Spinal cord (tissue), 10 donors: ENCODE results near the gene PJVK. TPM values are rescaled to one million over a fixed set of nuclear protein-coding genes. Genes with fewer than 3 reads are reported as not detected.
A peak's percentile ranks its signal among the peaks of the same experiment; 100 is the strongest.

Experiments
- DNase-seq, 6 donors: peaks; one replicate each; pipeline versions ENCODE4 v3.0.0 to v3.0.0-alpha.2; 2013 to 2015; ENCODE audit warnings: low spot score in 6 of 6, low read depth in 4 of 6
- H3K27ac ChIP-seq: one replicate; pipeline ENCODE4 v1.5.1; 2013; ENCODE audit warnings: low read depth, low read length, control low read depth
- H3K27me3 ChIP-seq: one replicate; pipeline ENCODE4 v1.6.1; 2013; ENCODE audit warnings: low read length; ENCODE audit not compliant: control insufficient read depth, insufficient read depth
- H3K36me3 ChIP-seq: one replicate; pipeline ENCODE4 v1.6.1; 2013; ENCODE audit warnings: low read length; ENCODE audit not compliant: control insufficient read depth, insufficient read depth
- H3K4me1 ChIP-seq: one replicate; pipeline ENCODE4 v1.6.1; 2013; ENCODE audit warnings: low read length; ENCODE audit not compliant: control insufficient read depth, insufficient read depth
- H3K4me3 ChIP-seq: one replicate; pipeline ENCODE4 v1.5.1; 2013; ENCODE audit warnings: low read depth, low read length, control low read depth
- H3K9me3 ChIP-seq: one replicate; pipeline ENCODE4 v1.6.1; 2013; ENCODE audit warnings: low read length; ENCODE audit not compliant: control insufficient read depth, insufficient read depth
- WGBS: methylation state at CpG from one replicate; pipeline ENCODE4 v1.1.5; 2013; ENCODE audit warnings: missing lambda C conversion rate; ENCODE audit not compliant: insufficient coverage; 5-methylcytosine and 5-hydroxymethylcytosine counted together
- polyA plus RNA-seq, 2 donors: library from polyadenylated mRNA; unstranded; fragments of 120-200 nt; gene quantifications; one replicate each; pipeline ENCODE4 v1.2.1, GENCODE V29; 2013; ENCODE audit not compliant: insufficient read length in 2 of 2
- total RNA-seq, 2 donors: library from RNA; depleted of rRNA in 1 of 2; stranded (reverse); fragments of 120-200 nt in 1 of 2; fragments of >200 nt in 1 of 2; gene quantifications; one replicate each; pipeline versions ENCODE4 v1.2.3 to v1.2.4, GENCODE V29; 2013 to 2014
- donor health status: healthy.

Gene PJVK
- total and polyA plus RNA-seq, 4 donors: 4.7 to 11.6 (median 7.2) TPM

DNA sequence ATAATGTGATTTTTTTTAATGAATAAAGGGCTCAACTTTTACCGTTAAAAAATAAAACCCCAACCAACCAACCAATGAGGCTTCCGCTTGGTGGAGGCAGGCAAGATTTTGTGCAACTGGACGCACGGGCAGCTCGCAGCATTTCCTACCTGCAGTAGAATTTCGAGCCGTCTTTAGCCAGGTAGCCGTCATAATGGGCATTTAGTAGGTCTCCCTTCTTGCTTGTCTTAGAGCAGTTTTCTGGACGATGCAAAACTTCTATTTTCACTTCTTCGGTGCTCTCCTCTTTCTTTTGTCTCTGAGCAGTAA lies 26.9 kb downstream of the PJVK start:
- 5% methylated on average over 7 of the region's 10 CpGs for WGBS

DNA sequence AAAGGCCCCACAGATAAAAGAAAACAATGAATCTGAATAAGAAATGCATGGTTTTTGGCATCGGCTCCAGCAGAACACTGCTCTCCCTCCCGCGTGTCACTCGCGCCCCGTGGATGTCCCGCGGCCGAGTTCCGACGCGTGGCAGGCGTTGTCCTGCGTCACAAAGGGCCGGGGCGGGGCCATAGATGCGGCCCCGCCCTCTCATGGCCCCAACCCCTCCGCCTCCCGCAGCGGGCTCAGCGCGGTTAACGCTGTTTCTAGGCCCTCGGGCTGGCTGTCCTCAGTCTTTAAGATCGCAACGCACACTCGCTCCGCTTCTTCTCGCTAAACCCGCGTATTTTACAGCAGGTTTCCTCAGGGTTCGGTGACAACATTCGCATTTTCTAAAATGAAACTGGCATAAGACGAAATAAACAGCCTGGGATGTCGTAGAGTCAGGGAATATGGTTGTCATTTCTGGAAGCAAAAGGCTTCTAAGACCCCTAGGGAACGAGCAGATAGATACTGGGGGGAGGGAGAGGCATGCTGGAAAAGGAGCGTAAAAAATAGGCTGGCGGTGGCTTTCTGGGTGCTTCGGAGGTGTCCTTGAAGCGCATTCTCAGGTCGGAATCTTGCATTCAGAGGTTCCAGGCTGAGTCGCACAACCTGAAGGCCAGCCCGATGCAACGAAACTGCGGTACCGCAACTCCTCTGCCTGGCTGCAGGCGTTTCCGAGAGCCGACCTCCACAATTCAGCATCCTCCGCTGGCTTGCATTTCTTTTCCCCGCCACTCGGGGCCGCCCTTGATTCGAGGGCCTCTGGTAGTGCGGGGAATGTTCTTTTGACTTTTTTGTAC lies 27.5 kb downstream of the PJVK start, which contains the start of gene FKBP7:
FKBP7 (minus strand) TSS at position 162 of the 836 bp plus-strand sequence; CDS start at position 61, 101 bp downstream.
- Histone ChIP-seq H3K4me3 (peak within 1 kb of the TSS; percentile 91), H3K4me1 (peaks cover 8% of the 10 kb centered on the region), H3K27me3 (no peaks in the 10 kb centered on the region), H3K36me3 (no peaks in the 10 kb centered on the region), H3K27ac (peak within 1 kb of the TSS; percentile 99), H3K9me3 (no peaks in the 10 kb centered on the region)
- peak; percentile 83 to 97 (median 90) for DNase-seq
- WGBS: under 1% methylated on average over 47 of the region's 56 CpGs

More for the DNA sequence above, 26.9 kb downstream of the PJVK start:
- no peak for DNase-seq
- H3K4me1 ChIP-seq: peaks cover 8% of the 10 kb centered on the region
- no peaks in the 10 kb centered on the region for H3K27me3 ChIP-seq
- H3K9me3 ChIP-seq: no peaks in the 10 kb centered on the region
- peak overlapping the region; percentile 99 for H3K27ac ChIP-seq
- no peaks in the 10 kb centered on the region for H3K36me3 ChIP-seq
- H3K4me3 ChIP-seq: peak overlapping the region; percentile 91

DNA sequence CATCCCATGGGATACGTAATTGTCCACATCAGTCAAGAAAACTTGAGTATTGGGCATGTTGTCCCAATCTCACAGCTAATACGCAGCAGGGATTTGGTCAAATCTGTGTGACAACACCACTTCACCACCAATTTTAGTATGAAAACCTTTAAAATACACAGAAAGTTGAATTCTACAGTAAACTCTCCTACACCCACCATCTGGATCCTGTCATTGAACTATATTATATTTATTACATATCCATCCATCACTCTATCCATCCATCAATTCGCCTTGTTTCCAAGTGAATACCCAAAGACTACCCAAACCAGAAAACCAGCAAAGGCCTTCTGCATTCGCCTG lies 28.1 kb downstream of the PJVK start:
- Histone ChIP-seq H3K9me3 (no peaks in the 10 kb centered on the region), H3K27ac (peak overlapping the region; percentile 99), H3K36me3 (no peaks in the 10 kb centered on the region), H3K27me3 (no peaks in the 10 kb centered on the region), H3K4me3 (peak overlapping the region; percentile 91), H3K4me1 (peaks cover 8% of the 10 kb centered on the region)
- 36% methylated on average over 2 of the region's 4 CpGs for WGBS
- no peak for DNase-seq

DNA sequence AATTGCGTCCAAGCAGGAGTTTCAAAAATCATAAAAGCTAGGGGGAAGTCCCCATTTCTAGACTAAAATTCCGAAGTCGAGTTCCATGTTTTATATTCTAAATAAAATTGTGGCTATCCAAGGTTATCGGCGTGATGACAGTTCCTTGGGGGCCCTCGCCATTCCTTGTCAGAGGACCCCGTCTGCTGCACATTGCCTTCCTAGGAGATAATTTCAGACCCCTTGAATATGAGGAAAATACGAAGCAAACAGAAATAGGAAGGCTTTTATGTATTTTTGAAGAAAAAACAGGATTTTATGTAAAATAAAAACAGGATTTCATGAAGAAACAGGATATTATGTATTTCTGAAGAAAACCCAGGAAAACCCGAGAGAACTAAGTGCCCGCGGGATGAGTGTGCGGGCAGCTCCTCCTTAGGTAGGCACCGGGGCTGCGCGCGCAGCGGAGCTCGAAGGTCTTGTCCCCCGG lies 28.6 kb downstream of the PJVK start:
- 12% methylated on average over 14 of the region's 19 CpGs for WGBS
- no peaks in the 10 kb centered on the region for H3K9me3 ChIP-seq
- peak overlapping the region; percentile 91 for H3K4me3 ChIP-seq
- no peaks in the 10 kb centered on the region for H3K27me3 ChIP-seq
- no peak for DNase-seq
- H3K4me1 ChIP-seq: peaks cover 8% of the 10 kb centered on the region
- no peaks in the 10 kb centered on the region for H3K36me3 ChIP-seq
- peak overlapping the region; percentile 99 for H3K27ac ChIP-seq

DNA sequence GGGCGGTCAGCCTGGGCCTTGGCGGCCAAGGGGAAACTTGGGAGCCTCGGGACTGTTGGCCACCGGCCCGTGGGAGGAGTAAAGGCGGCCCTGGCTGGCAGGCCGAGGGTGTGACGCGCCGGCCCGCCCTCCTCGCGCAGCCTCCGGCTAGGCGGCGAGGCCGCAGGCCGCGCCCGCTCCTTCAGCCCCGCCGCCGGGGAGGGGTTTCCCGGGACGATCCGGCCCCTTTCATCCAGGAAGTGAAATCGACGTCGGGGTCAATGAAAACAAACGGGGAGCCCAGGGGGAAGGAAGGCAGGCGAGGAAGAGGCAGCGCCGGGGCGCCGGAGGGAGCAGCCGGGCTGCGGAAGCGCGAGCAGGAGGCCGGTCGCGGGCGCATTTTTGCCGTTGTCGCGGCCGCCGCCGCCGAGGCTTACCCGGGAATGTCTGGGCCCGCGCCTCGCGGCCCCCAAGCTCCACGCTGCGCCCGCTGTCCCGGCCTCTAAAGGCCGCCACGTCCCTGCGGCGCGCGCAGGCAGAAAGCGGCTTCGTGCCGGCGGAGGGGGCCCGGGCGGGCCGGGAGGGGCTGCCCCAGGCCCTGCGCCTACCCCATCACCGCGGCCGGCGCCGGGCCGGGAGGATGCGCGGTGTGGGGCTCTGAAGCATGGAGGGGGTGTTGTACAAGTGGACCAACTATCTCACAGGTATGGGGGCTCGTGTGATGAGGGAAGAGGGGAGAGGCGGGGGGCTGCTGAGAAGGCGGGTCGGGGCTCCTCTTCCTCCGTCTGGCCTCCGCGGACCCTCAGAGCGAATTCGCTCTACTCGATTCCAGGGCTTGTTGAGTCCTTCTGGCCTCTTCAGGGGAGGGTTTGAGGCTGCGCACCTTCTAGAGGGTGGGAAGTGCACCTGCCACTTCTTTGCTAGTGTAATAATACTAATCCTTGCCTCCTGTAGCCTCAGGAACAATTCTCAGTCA lies 29.3 kb downstream of the PJVK start, which contains the start of gene PLEKHA3:
PLEKHA3 (plus strand) TSS at position 231 of the 955 bp plus-strand sequence; CDS start at position 644, 413 bp downstream.
- under 1% methylated on average over 76 of the region's 92 CpGs for WGBS

DNA sequence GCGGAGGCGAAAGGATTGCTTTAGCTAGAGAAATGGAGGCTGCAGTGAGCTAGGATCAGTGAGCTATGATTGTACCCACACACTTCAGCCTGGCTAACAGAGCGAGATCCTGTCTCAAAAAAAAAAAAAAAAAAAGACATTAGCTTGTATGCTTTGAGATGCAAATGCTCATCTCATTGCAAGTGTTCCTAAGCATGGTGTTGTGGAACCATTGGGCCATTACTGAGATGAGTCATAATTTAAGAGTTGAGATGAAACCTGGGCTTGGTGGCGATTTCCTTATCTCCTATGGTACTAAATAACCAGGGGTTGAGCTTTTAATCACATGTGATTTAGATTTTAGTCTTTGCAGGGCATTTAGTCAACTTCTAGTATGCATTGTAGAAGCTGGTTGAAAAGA lies 31.3 kb downstream of the PJVK start:
- Histone ChIP-seq H3K27me3 (no peaks in the 10 kb centered on the region), H3K36me3 (peaks cover 5% of the 10 kb centered on the region), H3K4me1 (peaks cover 8% of the 10 kb centered on the region), H3K27ac (no peak overlapping the region), H3K4me3 (no peak overlapping the region), H3K9me3 (no peaks in the 10 kb centered on the region)
- DNase-seq: no peak
- 100% methylated on average over 2 of the region's 4 CpGs for WGBS

More for the DNA sequence above, 29.3 kb downstream of the PJVK start, which contains the start of gene PLEKHA3:
- Histone ChIP-seq H3K4me3 (peak within 1 kb of the TSS; percentile 91), H3K36me3 (no peaks in the 10 kb centered on the region), H3K9me3 (no peaks in the 10 kb centered on the region), H3K27ac (peak within 1 kb of the TSS; percentile 99), H3K27me3 (no peaks in the 10 kb centered on the region), H3K4me1 (peaks cover 8% of the 10 kb centered on the region)
- peak in 5 of 6 donors; percentile 77 to 97 (median 89) for DNase-seq

DNA sequence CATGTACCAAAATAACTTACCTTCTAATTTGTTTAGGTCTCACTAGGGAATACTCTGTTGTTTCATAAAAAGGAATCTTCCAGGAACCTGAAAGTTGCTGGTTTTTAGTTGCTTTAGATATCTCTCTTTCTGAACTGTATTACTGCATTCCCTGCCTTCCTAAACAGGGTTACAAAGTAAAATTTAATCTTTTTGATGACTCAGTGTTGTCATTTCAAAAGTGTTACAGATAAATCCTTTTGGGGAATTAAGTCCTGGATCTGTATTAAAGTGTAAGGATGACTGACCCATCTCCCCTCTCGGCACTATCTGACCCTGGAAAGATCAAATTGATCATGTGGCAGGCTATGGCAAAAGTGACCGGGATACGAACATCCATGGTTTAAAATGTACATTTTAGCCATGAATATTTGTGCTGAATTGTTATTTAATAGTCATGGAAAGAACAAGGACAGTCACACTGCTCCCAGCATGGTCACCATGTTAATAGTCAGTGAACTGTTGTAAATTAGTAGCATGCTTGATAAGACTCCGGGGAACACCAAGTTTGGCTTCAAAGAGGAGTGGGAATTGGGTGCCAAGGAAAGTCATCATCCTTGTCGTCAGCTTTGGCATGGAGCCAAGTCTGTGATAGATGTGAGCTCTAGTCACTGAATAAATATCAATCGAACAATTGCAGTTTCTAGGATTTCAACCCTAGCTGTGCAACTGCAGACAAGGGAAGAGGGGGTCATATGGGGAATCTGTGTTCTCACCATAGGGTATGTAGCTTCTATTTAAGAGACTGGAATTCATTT lies 33.3 kb downstream of the PJVK start:
- H3K9me3 ChIP-seq: no peaks in the 10 kb centered on the region
- H3K36me3 ChIP-seq: peaks cover 5% of the 10 kb centered on the region
- WGBS: 49% methylated on average over 4 of the region's 6 CpGs
- peaks cover 4% of the 10 kb centered on the region for H3K4me1 ChIP-seq
- H3K27me3 ChIP-seq: no peaks in the 10 kb centered on the region
- no peak overlapping the region for H3K4me3 ChIP-seq
- no peak overlapping the region for H3K27ac ChIP-seq
- peak in 2 of 6 donors; percentile 74 to 87 for DNase-seq

DNA sequence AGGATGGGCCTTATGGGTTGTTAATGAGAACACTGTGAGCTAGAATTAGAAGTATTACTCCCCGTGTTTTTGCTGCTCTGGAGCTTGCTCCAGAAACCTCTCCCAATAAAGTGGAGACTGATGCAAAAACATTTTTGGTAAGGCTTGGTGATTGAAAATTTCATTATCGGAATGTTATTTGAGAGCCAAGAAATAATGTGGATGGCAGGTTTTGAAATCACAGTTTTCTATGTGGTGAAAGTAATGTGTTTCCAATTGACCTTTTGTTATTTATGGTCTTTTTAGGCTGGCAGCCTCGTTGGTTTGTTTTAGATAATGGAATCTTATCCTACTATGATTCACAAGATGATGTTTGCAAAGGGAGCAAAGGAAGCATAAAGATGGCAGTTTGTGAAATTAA lies 34.2 kb downstream of the PJVK start:
- Histone ChIP-seq H3K27me3 (no peaks in the 10 kb centered on the region), H3K36me3 (peaks cover 5% of the 10 kb centered on the region), H3K4me1 (no peaks in the 10 kb centered on the region), H3K27ac (no peak overlapping the region), H3K4me3 (no peak overlapping the region), H3K9me3 (no peaks in the 10 kb centered on the region)
- no CpG with 5 or more reads among the region's 3 CpGs for WGBS
- no peak for DNase-seq

DNA sequence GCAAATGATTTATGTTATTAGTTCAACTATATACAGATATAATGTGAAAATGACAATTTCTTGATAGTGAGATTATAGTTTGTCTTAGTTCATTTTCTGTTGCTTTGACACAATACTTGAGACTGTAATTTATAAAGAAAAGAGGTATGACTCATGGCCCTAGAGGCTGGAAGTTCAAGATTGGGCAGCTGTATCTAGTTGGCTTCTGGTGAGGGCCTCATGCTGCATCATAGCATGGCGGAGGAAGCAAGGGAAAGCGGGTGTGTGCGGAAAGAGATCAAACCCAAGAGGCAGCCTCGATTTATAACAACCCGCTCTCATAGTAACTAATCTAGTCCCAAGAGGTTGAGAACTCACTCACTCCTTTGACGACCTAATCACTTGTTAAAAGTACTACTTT lies 40.4 kb downstream of the PJVK start:
- Histone ChIP-seq H3K27ac (no peak overlapping the region), H3K9me3 (no peaks in the 10 kb centered on the region), H3K4me1 (no peaks in the 10 kb centered on the region), H3K4me3 (no peak overlapping the region), H3K27me3 (no peaks in the 10 kb centered on the region), H3K36me3 (peaks cover 22% of the 10 kb centered on the region)
- 87% methylated on average over 6 of the region's 6 CpGs for WGBS
- no peak for DNase-seq
